GM18502 (cell line): ENCODE data around the gene ZFAND5.

Source experiments
- ATAC-seq: cut with Tn5 transposase; IDR thresholded peaks from one replicate; pipeline ENCODE4 v1.9.1; 2021; ENCODE audit warnings: mild to moderate bottlenecking; ENCODE audit not compliant: unreplicated experiment, poor library complexity

ZFAND5 gene

GRCh38 chr9:72364679-72365524, at the start of gene ZFAND5:
Gene ZFAND5 (minus strand): TSS chr9:72365208. CDS start chr9:72360778, 4,430 bp downstream.
- peak; percentile 85 for ATAC-seq

- ATAC-seq: no peak
Observed at GRCh38 chr9:72412483-72413040, 47.6 kb upstream of the ZFAND5 start.

- no peak for ATAC-seq
Observed at GRCh38 chr9:72410214-72410613, 45.2 kb upstream of the ZFAND5 start.

GRCh38 chr9:72407114-72407513, 42.1 kb upstream of the ZFAND5 start:
- no peak for ATAC-seq

GRCh38 chr9:72402744-72403143, 37.7 kb upstream of the ZFAND5 start:
- ATAC-seq: no peak

- no peak for ATAC-seq
Observed at GRCh38 chr9:72401396-72401795, 36.4 kb upstream of the ZFAND5 start.

- no peak for ATAC-seq
Observed at GRCh38 chr9:72400866-72401265, 35.9 kb upstream of the ZFAND5 start.

GRCh38 chr9:72399391-72399790, 34.4 kb upstream of the ZFAND5 start:
- no peak for ATAC-seq

GRCh38 chr9:72396247-72397091, 31.5 kb upstream of the ZFAND5 start:
- no peak for ATAC-seq

- ATAC-seq: no peak
Observed at GRCh38 chr9:72394066-72394465, 29.1 kb upstream of the ZFAND5 start.

- ATAC-seq: no peak
Observed at GRCh38 chr9:72390907-72391306, 25.9 kb upstream of the ZFAND5 start.

- ATAC-seq: no peak
Observed at GRCh38 chr9:72386186-72386585, 21.2 kb upstream of the ZFAND5 start.

GRCh38 chr9:72384710-72385485, 19.9 kb upstream of the ZFAND5 start:
- no peak for ATAC-seq

GRCh38 chr9:72383978-72384709, 19.1 kb upstream of the ZFAND5 start:
- ATAC-seq: no peak

- no peak for ATAC-seq
Observed at GRCh38 chr9:72382405-72382804, 17.4 kb upstream of the ZFAND5 start.

GRCh38 chr9:72377041-72377440, 12.0 kb upstream of the ZFAND5 start:
- ATAC-seq: no peak

- no peak for ATAC-seq
Observed at GRCh38 chr9:72371151-72371550, 6.1 kb upstream of the ZFAND5 start.

GRCh38 chr9:72365525-72366256, 683 bp upstream of the ZFAND5 start:
- ATAC-seq: peak; percentile 41
